ENCODE results near the gene GYG2.
"Not testable (repeated sequence)": the region's sequence is repeated elsewhere in the genome, so short reads cannot be mapped to it uniquely, and the experiment has no call there.

Gene GYG2

DNA sequence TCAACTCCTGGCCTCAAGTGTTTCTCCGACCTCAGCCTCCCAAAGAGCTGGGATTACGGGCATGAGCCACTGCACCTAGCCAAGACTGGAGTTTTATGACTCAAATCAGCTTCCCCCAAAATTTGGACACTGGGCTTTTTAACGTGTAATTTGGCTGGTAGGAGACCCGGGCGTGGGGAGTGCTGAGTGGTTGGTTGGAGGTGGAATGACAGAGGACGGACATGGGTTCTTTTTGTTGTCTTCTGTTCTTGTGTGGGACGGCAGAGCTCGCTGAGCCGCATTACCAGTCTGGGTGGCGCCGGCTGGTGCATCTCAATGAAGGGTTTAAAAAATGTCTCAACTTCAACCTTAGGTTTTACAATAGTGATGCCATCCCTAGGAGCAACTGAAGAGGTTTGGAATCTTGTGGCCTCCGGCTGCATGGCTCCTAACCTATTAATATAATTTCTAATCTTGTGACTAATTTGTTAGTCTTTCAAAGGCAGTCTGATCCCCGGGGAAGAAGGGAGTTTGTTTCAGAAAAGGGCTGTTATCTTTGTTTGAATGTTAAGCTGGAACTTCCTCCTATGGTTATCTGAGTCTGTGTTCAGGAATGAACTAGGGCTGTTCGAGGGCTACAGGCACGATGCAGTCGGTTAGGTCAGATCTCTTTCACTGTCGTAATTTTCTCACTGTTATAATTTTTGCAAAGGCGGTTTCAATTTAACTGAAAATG is 26.2 kb upstream of the GYG2 start:
- H3K27me3 Mint-ChIP-seq; H3K27ac Mint-ChIP-seq; H3K36me3 Mint-ChIP-seq; H3K4me3 Mint-ChIP-seq; H3K4me1 Mint-ChIP-seq (ENCODE audit: low read depth); H3K9me3 Mint-ChIP-seq (ENCODE audit: low read depth): not testable (repeated sequence)

DNA sequence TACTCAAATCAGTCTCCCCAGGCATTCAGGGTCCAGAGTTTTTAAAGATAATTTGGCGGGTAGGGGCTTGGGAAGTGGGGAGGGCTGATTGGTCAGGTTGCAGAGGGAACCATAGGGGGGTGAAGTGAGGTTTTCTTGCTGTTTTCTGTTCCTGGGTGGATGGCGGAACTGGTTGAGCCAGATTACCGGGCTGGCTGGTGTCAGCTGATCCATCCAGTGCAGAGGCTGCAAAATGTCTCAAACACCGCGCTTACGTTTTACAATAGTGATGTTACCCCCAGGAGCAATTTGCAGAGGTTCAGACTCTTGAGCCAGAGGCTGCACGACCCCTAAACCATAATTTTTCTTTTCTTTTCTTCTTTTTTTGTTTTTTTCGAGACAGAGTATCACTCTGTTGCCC is 25.2 kb upstream of the GYG2 start:
- not testable (repeated sequence) for H3K27me3 Mint-ChIP-seq; H3K4me1 Mint-ChIP-seq (ENCODE audit: low read depth); H3K4me3 Mint-ChIP-seq; H3K9me3 Mint-ChIP-seq (ENCODE audit: low read depth); H3K27ac Mint-ChIP-seq; H3K36me3 Mint-ChIP-seq

DNA sequence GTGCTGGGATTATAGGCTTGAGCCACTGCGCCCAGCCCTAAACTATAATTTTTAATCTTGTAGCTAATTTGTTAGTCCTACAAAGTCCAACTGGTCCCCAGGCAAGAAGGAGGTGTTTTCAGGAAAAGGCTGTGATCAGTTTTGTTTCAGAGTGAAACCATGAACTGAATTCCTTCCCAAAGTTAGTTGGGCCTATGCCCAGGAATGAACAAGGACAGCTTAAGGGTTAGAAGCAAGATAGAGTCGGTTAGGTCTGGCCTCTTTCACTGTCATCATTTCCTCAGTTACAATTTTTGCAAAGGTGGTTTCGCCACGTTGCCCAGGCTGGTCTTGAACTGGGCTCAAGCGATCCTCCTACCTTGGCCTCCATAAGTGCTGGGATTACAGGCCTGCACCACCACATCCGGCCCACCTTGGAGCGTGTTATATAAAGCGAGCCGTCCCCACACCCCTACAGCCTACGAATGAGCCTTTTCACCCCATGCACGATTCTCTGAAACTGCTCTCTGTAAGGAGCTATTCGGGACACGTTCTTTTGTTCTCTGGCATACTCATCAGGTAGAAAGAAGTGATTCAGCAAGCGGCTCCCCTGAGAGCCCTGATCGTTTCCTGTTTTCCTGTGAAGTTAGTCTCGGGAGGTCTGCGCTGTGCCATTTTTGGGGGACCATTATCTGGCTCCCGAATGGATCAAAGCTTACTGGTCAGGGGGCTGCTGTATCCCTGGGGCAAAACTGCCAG is 24.5 kb upstream of the GYG2 start:
- H3K27me3 Mint-ChIP-seq; H3K9me3 Mint-ChIP-seq (ENCODE audit: low read depth); H3K27ac Mint-ChIP-seq; H3K4me3 Mint-ChIP-seq; H3K4me1 Mint-ChIP-seq (ENCODE audit: low read depth); H3K36me3 Mint-ChIP-seq: not testable (repeated sequence)

DNA sequence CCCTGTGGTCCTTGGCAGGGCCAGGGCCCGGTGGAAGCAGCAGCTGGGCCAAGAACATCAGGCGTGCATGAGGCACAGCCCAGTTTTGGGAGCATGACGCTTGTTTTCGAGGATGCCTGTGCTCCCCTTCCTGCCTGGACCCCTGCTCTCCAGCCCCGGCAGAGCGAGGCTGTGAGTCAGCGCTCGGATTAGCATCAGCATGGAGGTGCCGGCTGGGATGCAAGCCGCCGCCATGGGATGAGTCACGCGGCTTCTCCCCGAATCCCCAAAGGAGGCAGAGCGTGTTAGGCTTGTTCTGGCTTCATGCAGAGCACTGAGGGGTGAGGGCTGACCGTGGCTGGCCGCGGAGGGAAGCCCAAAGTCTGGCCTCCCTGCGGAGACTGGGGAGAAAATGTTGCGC is 23.9 kb upstream of the GYG2 start:
- not testable (repeated sequence) for H3K9me3 Mint-ChIP-seq (ENCODE audit: low read depth); H3K36me3 Mint-ChIP-seq; H3K27ac Mint-ChIP-seq; H3K4me3 Mint-ChIP-seq; H3K4me1 Mint-ChIP-seq (ENCODE audit: low read depth); H3K27me3 Mint-ChIP-seq

DNA sequence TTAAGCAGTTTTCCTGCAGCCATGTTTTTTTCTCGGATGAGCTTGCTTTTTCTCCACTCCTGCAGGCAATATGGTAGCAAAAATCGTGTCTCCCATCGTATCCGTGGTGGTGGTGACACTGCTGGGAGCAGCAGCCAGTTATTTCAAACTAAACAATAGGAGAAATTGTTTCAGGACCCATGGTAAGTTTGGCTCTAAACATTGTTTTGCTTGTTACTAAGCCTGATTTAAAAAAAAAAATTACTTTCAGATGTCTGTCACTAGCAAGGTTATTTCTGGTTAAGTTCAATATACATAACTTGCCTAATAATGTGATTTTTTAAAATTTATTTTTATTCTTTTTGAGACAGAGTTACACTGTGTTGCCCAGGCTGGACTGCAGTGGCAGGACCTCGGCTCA is 17.5 kb upstream of the GYG2 start:
- H3K9me3 Mint-ChIP-seq (ENCODE audit: low read depth) = no peaks in the 10 kb centered on the region
- H3K36me3 Mint-ChIP-seq = no peaks in the 10 kb centered on the region
- no peak overlapping the region for H3K4me3 Mint-ChIP-seq
- no peaks in the 10 kb centered on the region for H3K27me3 Mint-ChIP-seq
- H3K4me1 Mint-ChIP-seq (ENCODE audit: low read depth) = peaks cover 2% of the 10 kb centered on the region
- H3K27ac Mint-ChIP-seq = no peak overlapping the region

DNA sequence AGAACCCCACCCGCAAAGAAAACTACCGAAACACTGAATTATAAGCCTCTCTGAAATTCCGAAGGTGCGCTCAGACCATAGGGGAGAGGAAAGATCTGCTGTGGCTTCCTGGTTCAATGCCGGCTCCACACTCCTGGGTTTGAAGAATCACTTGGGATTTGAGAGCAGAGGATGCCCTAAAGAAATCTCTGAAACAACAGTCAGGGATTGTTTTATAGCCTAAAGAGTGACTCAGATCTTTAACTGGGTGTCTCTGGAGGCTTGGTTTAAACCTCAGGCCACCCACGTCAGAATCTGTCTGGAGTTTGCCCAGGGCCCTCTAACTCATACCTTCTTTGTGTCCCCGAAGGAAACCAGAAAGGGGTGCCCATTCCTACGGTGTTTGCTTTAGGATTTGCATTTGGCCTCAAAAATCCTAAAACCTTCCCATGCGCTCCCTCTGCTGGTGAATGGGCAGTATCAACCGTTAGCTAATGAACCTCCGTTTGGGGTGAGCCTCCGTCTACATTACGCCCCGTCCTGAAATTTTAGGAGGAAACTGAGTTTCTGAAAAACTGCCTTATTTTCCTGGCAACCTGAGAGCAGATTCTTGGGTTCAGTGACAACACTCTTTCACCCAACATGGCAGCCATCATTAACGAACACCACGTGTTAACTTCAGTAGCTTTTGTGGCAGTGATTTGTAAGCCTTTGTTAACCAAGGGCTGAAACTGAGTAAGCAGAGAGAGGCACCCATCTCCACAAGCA is 16.4 kb upstream of the GYG2 start:
- peak overlapping the region; percentile 32 for H3K4me3 Mint-ChIP-seq
- H3K9me3 Mint-ChIP-seq (ENCODE audit: low read depth); H3K27me3 Mint-ChIP-seq; H3K36me3 Mint-ChIP-seq; H3K27ac Mint-ChIP-seq; H3K4me1 Mint-ChIP-seq (ENCODE audit: low read depth): not testable (repeated sequence)

DNA sequence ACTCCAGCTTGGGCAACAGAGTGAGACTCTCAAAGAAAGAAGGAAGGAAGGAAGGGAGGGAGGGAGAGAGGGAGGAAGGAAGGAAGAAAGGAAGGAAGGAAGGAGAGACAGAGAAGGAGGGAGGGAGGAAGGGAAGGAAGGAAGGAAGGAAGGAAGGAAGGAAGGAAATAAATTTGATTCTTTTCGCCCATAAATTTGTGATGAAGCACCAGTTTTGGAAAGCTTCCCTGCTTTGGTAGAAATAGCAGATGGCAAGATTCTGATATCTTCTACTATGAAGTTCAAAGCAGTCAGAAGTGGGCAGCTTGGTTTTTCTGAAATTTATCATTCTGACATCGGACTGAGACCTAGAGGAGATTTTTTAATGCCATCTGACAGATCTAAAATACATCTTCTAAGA is 11.7 kb upstream of the GYG2 start:
- H3K4me1 Mint-ChIP-seq (ENCODE audit: low read depth) = peaks cover 5% of the 10 kb centered on the region
- H3K9me3 Mint-ChIP-seq (ENCODE audit: low read depth) = no peaks in the 10 kb centered on the region
- H3K4me3 Mint-ChIP-seq = no peak overlapping the region
- H3K27ac Mint-ChIP-seq = no peak overlapping the region
- no peaks in the 10 kb centered on the region for H3K27me3 Mint-ChIP-seq
- H3K36me3 Mint-ChIP-seq = no peaks in the 10 kb centered on the region

DNA sequence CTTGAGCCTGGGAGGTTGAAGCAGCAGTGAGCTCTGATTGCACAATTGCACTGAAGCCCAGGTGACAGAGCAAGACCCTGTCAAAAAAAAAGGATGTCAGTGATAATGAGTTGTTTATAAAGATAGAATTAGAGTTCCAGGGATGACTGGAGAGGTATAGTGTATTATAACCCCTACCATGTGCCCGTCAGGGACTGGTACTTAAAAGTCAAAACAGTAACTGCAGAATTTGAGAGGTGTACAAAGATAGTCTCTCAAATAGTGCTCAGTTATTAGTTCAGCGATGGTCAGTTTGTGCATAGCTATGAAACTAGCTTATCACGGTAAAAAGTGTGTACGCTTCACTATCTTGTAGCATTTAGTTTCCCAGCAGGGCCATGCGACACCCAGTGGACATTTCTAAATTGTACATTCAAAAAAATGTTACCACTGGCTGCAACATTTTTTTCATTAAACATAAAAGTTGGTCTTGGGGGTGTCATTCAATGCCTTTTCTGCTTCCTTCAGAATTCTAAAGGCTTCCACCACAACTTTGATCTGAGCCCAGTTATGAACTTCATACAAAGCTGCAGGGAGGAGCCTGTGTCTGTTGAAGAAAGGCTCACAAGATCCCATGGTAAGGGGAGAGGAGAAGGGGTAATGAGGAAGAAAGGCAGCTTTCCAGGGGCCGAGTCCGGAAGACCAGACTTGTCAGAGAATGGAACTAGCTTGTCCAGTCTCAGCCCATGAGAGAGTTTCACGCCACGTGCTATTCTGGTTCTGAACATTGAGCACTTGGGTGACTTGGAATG is 9.2 kb upstream of the GYG2 start:
- Mint-ChIP-seq H3K27me3 (peaks cover 2% of the 10 kb centered on the region), H3K4me3 (no peak overlapping the region), H3K4me1 (ENCODE audit: low read depth) (peaks cover 3% of the 10 kb centered on the region), H3K9me3 (ENCODE audit: low read depth) (no peaks in the 10 kb centered on the region), H3K36me3 (no peaks in the 10 kb centered on the region), H3K27ac (no peak overlapping the region)

DNA sequence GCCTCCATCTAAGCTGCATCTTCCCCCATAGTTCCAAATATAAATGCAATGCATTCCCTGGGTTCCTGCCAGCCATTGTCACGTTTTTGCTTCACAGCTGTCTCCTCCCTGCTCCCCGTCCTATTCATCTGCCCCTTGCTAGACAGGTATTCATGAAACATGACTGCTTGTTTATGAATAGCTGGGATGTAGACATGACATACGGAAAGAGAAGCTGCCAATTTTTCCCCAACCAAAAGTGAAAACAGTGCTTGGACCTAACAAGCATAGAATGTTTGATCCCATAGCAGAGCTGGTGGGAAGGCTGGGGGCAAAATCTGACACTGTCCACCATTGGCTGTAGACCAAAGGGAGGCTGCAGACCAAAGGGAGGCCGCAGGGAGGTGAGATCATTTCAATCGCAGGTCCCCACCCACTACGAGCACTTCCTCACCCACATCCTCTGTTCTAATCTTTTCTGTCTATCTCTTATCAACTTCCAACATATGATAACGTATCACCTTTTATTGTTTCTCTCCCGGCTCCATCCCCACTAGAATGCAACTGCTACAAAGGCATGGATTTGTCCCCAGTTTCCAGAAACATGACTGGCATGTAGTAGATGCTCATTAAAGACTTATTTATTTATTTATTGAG is 8.5 kb upstream of the GYG2 start:
- no peaks in the 10 kb centered on the region for H3K9me3 Mint-ChIP-seq (ENCODE audit: low read depth)

DNA sequence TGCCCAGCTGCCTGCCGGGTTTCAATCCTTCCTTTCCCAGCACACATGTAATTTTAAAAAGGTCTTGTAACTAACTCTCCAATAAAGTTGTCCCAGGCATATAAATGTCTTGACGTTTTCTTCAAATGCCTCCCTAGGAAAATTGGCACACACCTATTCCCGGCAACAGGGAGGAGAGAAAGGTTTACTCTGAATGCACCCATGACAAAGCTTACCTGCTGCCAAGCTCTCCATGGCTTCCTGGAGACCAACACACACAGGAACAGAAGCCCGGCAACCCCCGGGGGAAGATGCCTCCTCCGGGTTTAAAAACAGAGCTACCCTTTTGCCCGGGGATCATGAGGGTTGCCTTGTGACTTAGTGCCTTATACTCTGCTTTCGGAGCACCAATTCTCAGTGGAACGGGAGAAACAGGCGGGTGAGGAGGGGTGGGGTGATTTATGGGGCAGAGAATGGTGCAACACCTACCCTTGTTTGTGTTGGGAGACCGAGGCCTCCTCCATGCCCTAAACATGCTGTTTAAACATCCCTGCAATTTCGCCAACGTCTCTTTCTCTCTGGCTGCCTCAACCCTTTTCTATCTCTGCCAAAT is 4.8 kb upstream of the GYG2 start:
- Mint-ChIP-seq H3K27me3 (peaks cover 2% of the 10 kb centered on the region), H3K36me3 (no peaks in the 10 kb centered on the region), H3K4me1 (ENCODE audit: low read depth) (peaks cover 3% of the 10 kb centered on the region), H3K4me3 (no peak overlapping the region), H3K9me3 (ENCODE audit: low read depth) (no peaks in the 10 kb centered on the region), H3K27ac (no peak overlapping the region)

More for the DNA sequence above, 8.5 kb upstream of the GYG2 start:
- H3K36me3 Mint-ChIP-seq = no peaks in the 10 kb centered on the region
- H3K27ac Mint-ChIP-seq = no peak overlapping the region
- peaks cover 2% of the 10 kb centered on the region for H3K27me3 Mint-ChIP-seq
- H3K4me3 Mint-ChIP-seq = no peak overlapping the region
- H3K4me1 Mint-ChIP-seq (ENCODE audit: low read depth) = peaks cover 3% of the 10 kb centered on the region

DNA sequence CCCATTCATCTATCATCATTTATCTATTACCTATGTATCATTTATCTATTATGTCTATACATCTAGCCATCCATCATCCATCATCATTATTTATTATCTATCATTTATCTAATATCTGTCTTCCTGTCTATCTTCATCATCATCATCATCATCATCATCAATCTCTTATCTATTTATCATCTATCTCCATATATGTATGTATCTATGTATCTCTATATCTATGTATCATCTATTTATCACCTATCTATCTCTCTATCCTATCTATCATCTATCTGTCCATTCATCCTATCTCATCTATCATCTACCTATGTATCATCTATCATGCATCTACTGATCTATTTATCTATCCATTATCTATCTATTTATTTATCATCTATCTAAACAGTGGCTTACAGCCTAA is 3.8 kb upstream of the GYG2 start:
- no peak overlapping the region for H3K27ac Mint-ChIP-seq
- no peak overlapping the region for H3K4me3 Mint-ChIP-seq
- H3K4me1 Mint-ChIP-seq (ENCODE audit: low read depth) = peaks cover 3% of the 10 kb centered on the region
- H3K36me3 Mint-ChIP-seq = no peaks in the 10 kb centered on the region
- H3K27me3 Mint-ChIP-seq = peaks cover 2% of the 10 kb centered on the region
- no peaks in the 10 kb centered on the region for H3K9me3 Mint-ChIP-seq (ENCODE audit: low read depth)

DNA sequence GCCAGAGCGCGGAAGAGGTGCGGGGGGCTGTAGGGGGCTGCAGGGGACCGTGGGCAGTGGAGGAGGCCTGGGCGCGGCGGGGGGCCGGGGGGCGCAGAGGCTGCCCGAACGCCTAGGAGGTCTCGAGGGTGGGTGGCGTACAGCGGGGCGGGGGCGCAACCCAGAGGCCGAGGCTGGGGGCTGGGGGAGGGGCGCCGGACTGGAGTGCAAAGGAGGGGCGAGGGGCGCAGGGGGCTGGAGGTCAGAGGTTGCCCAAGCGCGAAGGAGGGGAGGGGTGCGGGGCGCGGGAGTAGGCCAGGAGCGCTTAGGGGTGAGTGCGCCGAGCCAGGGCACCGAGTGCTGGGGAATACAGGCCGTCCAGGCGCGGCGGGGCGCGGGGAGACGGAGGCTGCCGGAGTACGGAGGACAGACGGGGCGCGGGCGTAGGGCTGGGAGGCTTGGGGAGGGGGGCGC is 255 bp downstream of the GYG2 start:
- H3K4me3 Mint-ChIP-seq = no peak overlapping the region
- H3K4me1 Mint-ChIP-seq (ENCODE audit: low read depth) = no peaks in the 10 kb centered on the region
- H3K36me3 Mint-ChIP-seq = no peaks in the 10 kb centered on the region
- no peak overlapping the region for H3K27ac Mint-ChIP-seq
- no peaks in the 10 kb centered on the region for H3K9me3 Mint-ChIP-seq (ENCODE audit: low read depth)
- peaks cover 3% of the 10 kb centered on the region for H3K27me3 Mint-ChIP-seq

DNA sequence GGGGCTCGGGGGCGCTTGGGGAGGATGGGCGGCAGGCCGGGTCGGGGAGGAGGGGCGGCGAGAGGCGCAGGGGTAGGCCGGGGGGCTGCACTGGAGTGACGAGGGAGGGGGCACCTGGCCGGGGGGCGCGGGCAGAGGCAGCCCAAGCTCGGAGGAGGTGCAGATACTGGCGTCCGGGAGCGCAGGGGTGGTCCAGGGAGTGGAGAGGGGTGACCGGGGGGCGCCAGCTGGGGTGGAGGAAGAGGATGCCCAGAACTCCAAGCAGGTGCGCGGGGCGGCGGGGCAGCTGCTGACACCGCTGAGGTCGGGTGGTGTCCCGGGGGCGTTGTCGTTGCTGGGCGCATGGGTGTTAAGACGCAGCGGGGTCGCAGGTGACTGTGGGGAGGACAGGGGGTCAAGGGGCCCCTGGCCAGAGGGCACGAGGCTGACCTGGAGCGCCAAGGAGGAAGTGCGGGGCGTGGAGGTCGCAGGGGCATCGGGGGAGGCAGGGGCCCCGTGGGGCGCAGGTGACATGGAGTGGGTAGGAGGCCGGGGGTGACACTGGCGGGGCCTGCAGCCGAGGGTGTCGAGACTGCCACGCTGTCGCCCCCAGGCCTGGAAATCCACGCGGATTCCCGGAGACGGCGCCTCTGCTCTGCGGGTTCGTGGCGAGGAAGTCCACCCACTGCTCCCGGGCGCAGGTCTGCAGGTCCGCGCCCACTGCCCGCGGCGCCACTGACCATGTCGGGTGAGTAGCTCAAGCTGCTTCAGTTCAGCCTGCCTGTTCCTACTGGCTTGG is 928 bp downstream of the GYG2 start:
- Mint-ChIP-seq H3K36me3 (no peaks in the 10 kb centered on the region), H3K9me3 (ENCODE audit: low read depth) (no peaks in the 10 kb centered on the region), H3K4me1 (ENCODE audit: low read depth) (no peaks in the 10 kb centered on the region)

More for the DNA sequence above, 928 bp downstream of the GYG2 start:
- H3K4me3 Mint-ChIP-seq = no peak overlapping the region
- no peak overlapping the region for H3K27ac Mint-ChIP-seq
- peaks cover 3% of the 10 kb centered on the region for H3K27me3 Mint-ChIP-seq
